ENCODE results near the gene C2CD4A. TPM values are rescaled to one million over a fixed set of nuclear protein-coding genes. Genes with fewer than 3 reads are reported as not detected.

C2CD4A gene
- total and polyA plus RNA-seq, 2 of the 4 experiments (the other 2 are of a cell fraction) = not detected

DNA sequence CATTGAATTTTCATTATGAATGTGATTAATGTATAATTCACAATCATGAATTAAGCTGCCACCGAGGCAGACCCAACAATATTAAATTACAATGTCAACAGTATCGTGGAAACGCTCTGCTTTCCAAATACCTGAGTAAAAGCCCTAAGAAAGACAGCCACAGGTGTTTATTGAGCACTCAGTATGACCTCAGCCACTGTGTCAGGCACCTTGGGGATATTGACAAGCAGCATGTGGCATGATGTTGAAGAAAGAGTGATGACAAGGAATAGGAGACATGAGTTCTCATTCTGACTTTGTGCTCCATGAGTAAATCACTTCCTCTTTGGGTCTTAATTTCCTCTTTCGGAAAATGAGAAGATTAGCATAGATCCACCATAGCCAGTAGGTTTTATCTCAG is 12.8 kb downstream of the C2CD4A start:
- Histone ChIP-seq H2AFZ (replicated peaks; ENCODE audit: low read length, poor library complexity) (no peak overlapping the region), H3K18ac (ENCODE audit: low read depth, low read length) (no peak overlapping the region), H3K4me2 (ENCODE audit: low read depth, low read length) (no peak overlapping the region), H3K27ac (ENCODE audit: insufficient read depth, low read length) (no peak overlapping the region), H3K9me1 (ENCODE audit: insufficient read depth, low read length) (no peaks in the 10 kb centered on the region), H3K9ac (ENCODE audit: low read depth, low read length) (no peak overlapping the region), H3K23ac (ENCODE audit: low read depth, low read length) (no peak overlapping the region), H3K4me1 (ENCODE audit: control insufficient read depth, insufficient read depth, low read length) (no peaks in the 10 kb centered on the region), H3K27me3 (ENCODE audit: control insufficient read depth, insufficient read depth, low read length) (peaks cover 6% of the 10 kb centered on the region), H3K36me3 (ENCODE audit: control insufficient read depth, insufficient read depth, low read length) (no peaks in the 10 kb centered on the region), H4K8ac (ENCODE audit: low read depth in 2 of 2, low read length in 2 of 2) (no peak overlapping the region), H3K9me3 (ENCODE audit: control insufficient read depth, insufficient read depth, low read length) (no peaks in the 10 kb centered on the region), H4K91ac (ENCODE audit: insufficient read depth, low read depth, low read length) (no peak overlapping the region), H2BK15ac (ENCODE audit: low read depth, low read length) (no peak overlapping the region), H3K79me1 (ENCODE audit: low read depth in 1 of 2, low read length in 2 of 2) (no peaks in the 10 kb centered on the region), H2AK9ac (replicated peaks; ENCODE audit: low read depth, low read length, poor library complexity) (no peak overlapping the region), H3K56ac (ENCODE audit: extremely low read depth, insufficient read depth, low read length) (no peak overlapping the region), H2BK20ac (ENCODE audit: low read depth, low read length) (no peak overlapping the region), H3K14ac (replicated peaks; ENCODE audit: low read depth, low read length) (no peak overlapping the region), H2BK120ac (ENCODE audit: low read depth, low read length) (no peak overlapping the region), H4K5ac (ENCODE audit: low read depth, low read length) (no peak overlapping the region), H4K20me1 (ENCODE audit: insufficient read depth, low read length) (no peaks in the 10 kb centered on the region), H2AK5ac (ENCODE audit: low read depth, low read length) (no peak overlapping the region), H3K4ac (ENCODE audit: low read depth, low read length) (no peak overlapping the region), H2BK5ac (ENCODE audit: low read depth, low read length, poor library complexity, severe bottlenecking) (no peak overlapping the region), H3K4me3 (ENCODE audit: insufficient read depth, low read depth, low read length) (no peak overlapping the region)
- TF ChIP-seq, protein P1, sequence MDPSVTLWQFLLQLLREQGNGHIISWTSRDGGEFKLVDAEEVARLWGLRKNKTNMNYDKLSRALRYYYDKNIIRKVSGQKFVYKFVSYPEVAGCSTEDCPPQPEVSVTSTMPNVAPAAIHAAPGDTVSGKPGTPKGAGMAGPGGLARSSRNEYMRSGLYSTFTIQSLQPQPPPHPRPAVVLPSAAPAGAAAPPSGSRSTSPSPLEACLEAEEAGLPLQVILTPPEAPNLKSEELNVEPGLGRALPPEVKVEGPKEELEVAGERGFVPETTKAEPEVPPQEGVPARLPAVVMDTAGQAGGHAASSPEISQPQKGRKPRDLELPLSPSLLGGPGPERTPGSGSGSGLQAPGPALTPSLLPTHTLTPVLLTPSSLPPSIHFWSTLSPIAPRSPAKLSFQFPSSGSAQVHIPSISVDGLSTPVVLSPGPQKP (IDR thresholded peaks at IDR 0.05; ENCODE audit: borderline replicate concordance, low read depth, low read length) = no peak
- TF ChIP-seq CHD1 (IDR thresholded peaks at IDR 0.05; ENCODE audit: low read depth, low read length) (no peak), CEBPB (IDR thresholded peaks at IDR 0.05; ENCODE audit: low read depth, low read length) (no peak), BHLHE40 (IDR thresholded peaks at IDR 0.05; ENCODE audit: low read depth, low read length) (no peak), RCOR1 (IDR thresholded peaks at IDR 0.05; ENCODE audit: insufficient replicate concordance, low read length) (no peak), MAFK (IDR thresholded peaks at IDR 0.05; ENCODE audit: low read depth, low read length) (no peak), SMC3 (IDR thresholded peaks at IDR 0.05; ENCODE audit: low read depth, low read length) (no peak), POLR2A (IDR thresholded peaks at IDR 0.05; ENCODE audit: low read depth, low read length) (no peak), FOS (IDR thresholded peaks at IDR 0.05; ENCODE audit: low read depth, low read length) (no peak), MXI1 (IDR thresholded peaks at IDR 0.05; ENCODE audit: borderline replicate concordance, low read depth, low read length) (no peak), RFX5 (IDR thresholded peaks at IDR 0.05; ENCODE audit: low read depth, low read length) (no peak), RAD21 (IDR thresholded peaks at IDR 0.05; ENCODE audit: low read length) (no peak), MAZ (IDR thresholded peaks at IDR 0.05; ENCODE audit: borderline replicate concordance, low read depth, low read length) (no peak), NFE2L2 (IDR thresholded peaks at IDR 0.05; ENCODE audit: low read depth, low read length) (no peak)
- TF ChIP-seq, protein P2, sequence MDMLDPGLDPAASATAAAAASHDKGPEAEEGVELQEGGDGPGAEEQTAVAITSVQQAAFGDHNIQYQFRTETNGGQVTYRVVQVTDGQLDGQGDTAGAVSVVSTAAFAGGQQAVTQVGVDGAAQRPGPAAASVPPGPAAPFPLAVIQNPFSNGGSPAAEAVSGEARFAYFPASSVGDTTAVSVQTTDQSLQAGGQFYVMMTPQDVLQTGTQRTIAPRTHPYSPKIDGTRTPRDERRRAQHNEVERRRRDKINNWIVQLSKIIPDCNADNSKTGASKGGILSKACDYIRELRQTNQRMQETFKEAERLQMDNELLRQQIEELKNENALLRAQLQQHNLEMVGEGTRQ (IDR thresholded peaks at IDR 0.05; ENCODE audit: low read depth, low read length) = no peak
- TF ChIP-seq, protein P3, sequence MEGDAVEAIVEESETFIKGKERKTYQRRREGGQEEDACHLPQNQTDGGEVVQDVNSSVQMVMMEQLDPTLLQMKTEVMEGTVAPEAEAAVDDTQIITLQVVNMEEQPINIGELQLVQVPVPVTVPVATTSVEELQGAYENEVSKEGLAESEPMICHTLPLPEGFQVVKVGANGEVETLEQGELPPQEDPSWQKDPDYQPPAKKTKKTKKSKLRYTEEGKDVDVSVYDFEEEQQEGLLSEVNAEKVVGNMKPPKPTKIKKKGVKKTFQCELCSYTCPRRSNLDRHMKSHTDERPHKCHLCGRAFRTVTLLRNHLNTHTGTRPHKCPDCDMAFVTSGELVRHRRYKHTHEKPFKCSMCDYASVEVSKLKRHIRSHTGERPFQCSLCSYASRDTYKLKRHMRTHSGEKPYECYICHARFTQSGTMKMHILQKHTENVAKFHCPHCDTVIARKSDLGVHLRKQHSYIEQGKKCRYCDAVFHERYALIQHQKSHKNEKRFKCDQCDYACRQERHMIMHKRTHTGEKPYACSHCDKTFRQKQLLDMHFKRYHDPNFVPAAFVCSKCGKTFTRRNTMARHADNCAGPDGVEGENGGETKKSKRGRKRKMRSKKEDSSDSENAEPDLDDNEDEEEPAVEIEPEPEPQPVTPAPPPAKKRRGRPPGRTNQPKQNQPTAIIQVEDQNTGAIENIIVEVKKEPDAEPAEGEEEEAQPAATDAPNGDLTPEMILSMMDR (conservative IDR thresholded peaks at IDR 0.05; ENCODE audit: low read depth, low read length) = no peak
- ChIA-PET CTCF (interaction anchor here (1.4 kb wide), 1 partner anchor 19 kb away, joined by 3 read pairs; the partner anchor contains the start of gene VPS13C), POLR2A (ENCODE audit: unreplicated experiment) (interaction anchor here (0.6 kb wide), 1 partner anchor 27 kb away, joined by 4 read pairs; no protein-coding TSS in a partner anchor)
- in situ Hi-C loops (cut with MboI; ENCODE audit: low sequenced_read_pairs) = no loop called here
- dilution Hi-C loops (cut with HindIII; ENCODE audit: low sequenced_read_pairs, unreplicated experiment) = no loop called here
- BruUV-seq (replicated peaks) = no TSS peak
- DNase-seq = no peak
- no peak for ATAC-seq (ENCODE audit: low read depth)
- WGBS, 2 experiments (ENCODE audit: extremely low coverage in 2 of 2, insufficient read length in 1 of 2) = no CpG with 5 or more reads among the region's 4 CpGs
- intact Hi-C loops (cut with micrococcal nuclease) = no loop called here

Measured in IMR-90 (cell line).